Stimulated activated memory B cell treated with anti-CD40 and anti-IgM and Interleukin-4, amounts not matched to agents 10 μg/mL and 1 μg/mL and 100 μg/mL, for 72 hours (primary cell): Measurements from ENCODE around the gene RHBDF2.

Source experiments
- ATAC-seq: fragments of 150-1000 bp; cut with Tn5 transposase; 2 replicates; pipeline ENCODE4 v1.10.0; 2021
- H3K27ac Mint-ChIP-seq: one replicate; pipeline ENCODE4 v1.8.0; 2022; ENCODE audit warnings: mild to moderate bottlenecking, mixed read lengths
- H3K27me3 Mint-ChIP-seq: one replicate; pipeline ENCODE4 v1.8.0; 2022; ENCODE audit warnings: mixed read lengths
- H3K36me3 Mint-ChIP-seq: one replicate; pipeline ENCODE4 v1.8.0; 2022; ENCODE audit warnings: mixed read lengths
- H3K4me1 Mint-ChIP-seq: one replicate; pipeline ENCODE4 v1.8.0; 2022; ENCODE audit warnings: mixed read lengths
- H3K4me3 Mint-ChIP-seq: one replicate; pipeline ENCODE4 v1.8.0; 2022; ENCODE audit warnings: mild to moderate bottlenecking, moderate library complexity, mixed read lengths
- H3K9me3 Mint-ChIP-seq: one replicate; pipeline ENCODE4 v1.8.0; 2022; ENCODE audit warnings: mixed read lengths

RHBDF2 gene

GRCh38 chr17:76502341-76503211 lies 1.4 kb upstream of the RHBDF2 start:
- peaks cover 18% of the 10 kb centered on the region for H3K36me3 Mint-ChIP-seq
- peaks cover 62% of the 10 kb centered on the region for H3K4me1 Mint-ChIP-seq
- H3K9me3 Mint-ChIP-seq: no peaks in the 10 kb centered on the region
- no peak for ATAC-seq
- no peaks in the 10 kb centered on the region for H3K27me3 Mint-ChIP-seq
- H3K27ac Mint-ChIP-seq: peak overlapping the region; percentile 96
- H3K4me3 Mint-ChIP-seq: no peak overlapping the region

GRCh38 chr17:76501827-76502307 lies 644 bp upstream of the RHBDF2 start:
- Mint-ChIP-seq H3K4me1 (peaks cover 67% of the 10 kb centered on the region), H3K27ac (peak overlapping the region; percentile 96), H3K9me3 (no peaks in the 10 kb centered on the region), H3K27me3 (no peaks in the 10 kb centered on the region), H3K4me3 (peak overlapping the region; percentile 100), H3K36me3 (peaks cover 18% of the 10 kb centered on the region)
- ATAC-seq: no peak

- H3K36me3 Mint-ChIP-seq: peaks cover 18% of the 10 kb centered on the region
- ATAC-seq: peak; percentile 5
- peak overlapping the region; percentile 100 for H3K4me3 Mint-ChIP-seq
- H3K9me3 Mint-ChIP-seq: no peaks in the 10 kb centered on the region
- H3K4me1 Mint-ChIP-seq: peaks cover 69% of the 10 kb centered on the region
- H3K27me3 Mint-ChIP-seq: no peaks in the 10 kb centered on the region
- peak overlapping the region; percentile 96 for H3K27ac Mint-ChIP-seq
Measured at GRCh38 chr17:76500747-76501017, 541 bp downstream of the RHBDF2 start.

- no peak for ATAC-seq
- peaks cover 18% of the 10 kb centered on the region for H3K36me3 Mint-ChIP-seq
- peaks cover 73% of the 10 kb centered on the region for H3K4me1 Mint-ChIP-seq
- peak overlapping the region; percentile 100 for H3K4me3 Mint-ChIP-seq
- peak overlapping the region; percentile 96 for H3K27ac Mint-ChIP-seq
- H3K9me3 Mint-ChIP-seq: no peaks in the 10 kb centered on the region
- no peaks in the 10 kb centered on the region for H3K27me3 Mint-ChIP-seq
Measured at GRCh38 chr17:76500074-76500746, 1.0 kb downstream of the RHBDF2 start.

GRCh38 chr17:76499267-76499667 lies 2.0 kb downstream of the RHBDF2 start:
- H3K27ac Mint-ChIP-seq: peak overlapping the region; percentile 96

GRCh38 chr17:76498876-76499251 lies 2.4 kb downstream of the RHBDF2 start:
- peak overlapping the region; percentile 100 for H3K4me3 Mint-ChIP-seq
- H3K9me3 Mint-ChIP-seq: no peaks in the 10 kb centered on the region
- H3K4me1 Mint-ChIP-seq: peaks cover 80% of the 10 kb centered on the region
- H3K27me3 Mint-ChIP-seq: no peaks in the 10 kb centered on the region
- peaks cover 18% of the 10 kb centered on the region for H3K36me3 Mint-ChIP-seq
- ATAC-seq: peak; percentile 56
- peak overlapping the region; percentile 96 for H3K27ac Mint-ChIP-seq

More at GRCh38 chr17:76499267-76499667, 2.0 kb downstream of the RHBDF2 start:
- Mint-ChIP-seq H3K4me1 (peaks cover 80% of the 10 kb centered on the region), H3K9me3 (no peaks in the 10 kb centered on the region), H3K36me3 (peaks cover 18% of the 10 kb centered on the region), H3K27me3 (no peaks in the 10 kb centered on the region), H3K4me3 (peak overlapping the region; percentile 100)
- ATAC-seq: no peak

GRCh38 chr17:76497979-76498875 lies 3.0 kb downstream of the RHBDF2 start:
- Mint-ChIP-seq H3K4me1 (peaks cover 85% of the 10 kb centered on the region), H3K27ac (peak overlapping the region; percentile 96), H3K9me3 (no peaks in the 10 kb centered on the region), H3K4me3 (peak overlapping the region; percentile 100), H3K27me3 (no peaks in the 10 kb centered on the region), H3K36me3 (peaks cover 18% of the 10 kb centered on the region)
- ATAC-seq: peak; percentile 5

- peaks cover 88% of the 10 kb centered on the region for H3K4me1 Mint-ChIP-seq
- no peak for ATAC-seq
Measured at GRCh38 chr17:76497699-76497978, 3.6 kb downstream of the RHBDF2 start.

GRCh38 chr17:76496464-76496863 lies 4.8 kb downstream of the RHBDF2 start:
- no peaks in the 10 kb centered on the region for H3K27me3 Mint-ChIP-seq
- peaks cover 88% of the 10 kb centered on the region for H3K4me1 Mint-ChIP-seq
- H3K4me3 Mint-ChIP-seq: peak overlapping the region; percentile 100
- no peaks in the 10 kb centered on the region for H3K9me3 Mint-ChIP-seq
- no peak for ATAC-seq
- peak overlapping the region; percentile 96 for H3K27ac Mint-ChIP-seq
- peaks cover 18% of the 10 kb centered on the region for H3K36me3 Mint-ChIP-seq

More at GRCh38 chr17:76497699-76497978, 3.6 kb downstream of the RHBDF2 start:
- peak overlapping the region; percentile 100 for H3K4me3 Mint-ChIP-seq
- peaks cover 18% of the 10 kb centered on the region for H3K36me3 Mint-ChIP-seq
- H3K9me3 Mint-ChIP-seq: no peaks in the 10 kb centered on the region
- H3K27me3 Mint-ChIP-seq: no peaks in the 10 kb centered on the region
- H3K27ac Mint-ChIP-seq: peak overlapping the region; percentile 96

GRCh38 chr17:76495663-76496400 lies 5.4 kb downstream of the RHBDF2 start:
- peak overlapping the region; percentile 96 for H3K27ac Mint-ChIP-seq
- H3K27me3 Mint-ChIP-seq: no peaks in the 10 kb centered on the region
- peaks cover 18% of the 10 kb centered on the region for H3K36me3 Mint-ChIP-seq
- H3K4me3 Mint-ChIP-seq: peak overlapping the region; percentile 17
- no peaks in the 10 kb centered on the region for H3K9me3 Mint-ChIP-seq
- ATAC-seq: no peak
- H3K4me1 Mint-ChIP-seq: peaks cover 91% of the 10 kb centered on the region

- Mint-ChIP-seq H3K27ac (peak overlapping the region; percentile 96), H3K9me3 (no peaks in the 10 kb centered on the region), H3K27me3 (no peaks in the 10 kb centered on the region), H3K4me1 (peaks cover 98% of the 10 kb centered on the region), H3K4me3 (peak overlapping the region; percentile 76), H3K36me3 (peaks cover under 1% of the 10 kb centered on the region)
- ATAC-seq: peak; percentile 1
Measured at GRCh38 chr17:76493505-76494167, 7.6 kb downstream of the RHBDF2 start.

GRCh38 chr17:76492989-76493501 lies 8.2 kb downstream of the RHBDF2 start:
- ATAC-seq: peak; percentile 74
- Mint-ChIP-seq H3K36me3 (peaks cover under 1% of the 10 kb centered on the region), H3K27ac (peak overlapping the region; percentile 96), H3K27me3 (no peaks in the 10 kb centered on the region), H3K9me3 (no peaks in the 10 kb centered on the region), H3K4me1 (peaks cover 92% of the 10 kb centered on the region), H3K4me3 (peak overlapping the region; percentile 76)

- peak; percentile 76 for ATAC-seq
Measured at GRCh38 chr17:76492123-76492988, 8.9 kb downstream of the RHBDF2 start.

More at GRCh38 chr17:76492123-76492988, 8.9 kb downstream of the RHBDF2 start:
- no peaks in the 10 kb centered on the region for H3K9me3 Mint-ChIP-seq
- peak overlapping the region; percentile 96 for H3K27ac Mint-ChIP-seq
- H3K4me3 Mint-ChIP-seq: peak overlapping the region; percentile 76
- H3K27me3 Mint-ChIP-seq: no peaks in the 10 kb centered on the region
- H3K36me3 Mint-ChIP-seq: peaks cover 8% of the 10 kb centered on the region
- peaks cover 91% of the 10 kb centered on the region for H3K4me1 Mint-ChIP-seq
